ENCODE data around the gene VPS35. TPM values are rescaled to one million over a fixed set of nuclear protein-coding genes. Genes with fewer than 3 reads are reported as not detected.
"Not testable (repeated sequence)": the region's sequence is repeated elsewhere in the genome, so short reads cannot be mapped to it uniquely, and the experiment has no call there.

The VPS35 gene
- total and polyA plus RNA-seq, 11 donors: 16.7 to 118 (median 84.4) TPM

DNA sequence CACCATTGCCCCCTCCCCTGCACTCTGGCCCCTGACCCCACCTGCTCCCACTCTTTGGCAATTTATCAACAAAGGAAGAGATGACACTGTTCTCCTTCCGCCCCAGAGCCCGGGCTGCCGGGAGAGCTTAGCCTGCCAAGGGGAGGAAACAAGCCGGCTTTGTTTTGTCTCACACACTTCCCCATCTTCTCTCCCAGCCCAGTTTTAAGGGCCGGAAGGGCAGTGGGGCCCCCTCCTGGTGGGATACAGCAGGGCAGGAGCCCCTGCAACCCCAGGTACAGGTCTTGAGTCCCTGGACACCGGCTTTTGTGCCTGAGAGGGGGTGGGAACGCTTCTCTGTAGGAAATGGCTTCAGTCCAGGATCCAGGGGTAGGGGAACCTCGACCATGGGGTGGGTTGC lies 65.7 kb downstream of the VPS35 start:
- H3K27ac ChIP-seq; DNase-seq; H3K36me3 ChIP-seq; H3K4me3 ChIP-seq; intact Hi-C loops (cut with DNase I); H3K9me3 ChIP-seq; H3K27me3 ChIP-seq: not testable (repeated sequence)
- 9 to 13% methylated on average over 5 of the region's 8 CpGs; no CpG with 5 or more reads in 2 of the 4 donors for WGBS, 4 donors
- ATAC-seq: peak; percentile 66 to 76 (median 72)
- TF ChIP-seq, protein P1, sequence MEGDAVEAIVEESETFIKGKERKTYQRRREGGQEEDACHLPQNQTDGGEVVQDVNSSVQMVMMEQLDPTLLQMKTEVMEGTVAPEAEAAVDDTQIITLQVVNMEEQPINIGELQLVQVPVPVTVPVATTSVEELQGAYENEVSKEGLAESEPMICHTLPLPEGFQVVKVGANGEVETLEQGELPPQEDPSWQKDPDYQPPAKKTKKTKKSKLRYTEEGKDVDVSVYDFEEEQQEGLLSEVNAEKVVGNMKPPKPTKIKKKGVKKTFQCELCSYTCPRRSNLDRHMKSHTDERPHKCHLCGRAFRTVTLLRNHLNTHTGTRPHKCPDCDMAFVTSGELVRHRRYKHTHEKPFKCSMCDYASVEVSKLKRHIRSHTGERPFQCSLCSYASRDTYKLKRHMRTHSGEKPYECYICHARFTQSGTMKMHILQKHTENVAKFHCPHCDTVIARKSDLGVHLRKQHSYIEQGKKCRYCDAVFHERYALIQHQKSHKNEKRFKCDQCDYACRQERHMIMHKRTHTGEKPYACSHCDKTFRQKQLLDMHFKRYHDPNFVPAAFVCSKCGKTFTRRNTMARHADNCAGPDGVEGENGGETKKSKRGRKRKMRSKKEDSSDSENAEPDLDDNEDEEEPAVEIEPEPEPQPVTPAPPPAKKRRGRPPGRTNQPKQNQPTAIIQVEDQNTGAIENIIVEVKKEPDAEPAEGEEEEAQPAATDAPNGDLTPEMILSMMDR (IDR thresholded peaks at IDR 0.05): peak in 1 of 12 donors; percentile 3
- H3K4me1 ChIP-seq: peaks cover 0 to 24% (median 8%) of the 10 kb centered on the region in 12 donors

DNA sequence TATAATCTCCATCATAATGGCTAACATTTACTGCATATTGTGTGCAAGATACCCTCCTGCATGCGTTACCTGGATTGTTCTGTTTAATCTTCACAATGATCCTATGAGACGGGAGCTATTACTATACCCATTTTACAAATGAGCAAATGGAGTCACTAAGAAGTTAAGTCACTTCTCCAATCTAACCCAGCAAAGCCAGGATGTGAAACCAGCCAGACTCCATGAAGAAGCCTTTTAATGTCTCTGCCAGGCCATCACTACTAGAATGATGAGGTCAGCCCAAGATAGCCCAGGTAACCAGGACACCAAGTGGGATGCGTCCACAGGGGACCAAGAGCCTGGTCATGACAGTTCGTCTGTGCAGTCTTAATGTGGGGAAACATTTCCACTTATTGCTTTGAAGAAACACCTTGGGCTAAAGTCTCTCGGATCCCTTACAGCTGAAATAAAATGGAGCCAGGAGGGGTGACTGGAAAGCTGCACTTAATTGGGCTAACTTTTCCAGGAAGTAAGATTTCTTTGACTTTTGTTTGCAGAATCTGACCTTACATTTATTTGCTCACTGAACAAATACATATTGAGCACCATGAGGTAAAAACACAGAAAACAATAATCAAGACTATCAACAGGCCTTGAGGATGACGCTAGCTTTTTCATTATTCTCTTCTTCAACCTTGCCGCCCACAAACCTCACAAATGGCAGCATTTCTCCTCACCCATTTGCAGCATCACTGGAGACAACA lies 66.9 kb downstream of the VPS35 start:
- Histone ChIP-seq H3K4me1 (peaks cover 0 to 24% (median 8%) of the 10 kb centered on the region in 12 donors), H3K9me3 (no peaks in the 10 kb centered on the region), H3K27me3 (no peaks in the 10 kb centered on the region), H3K36me3 (no peaks in the 10 kb centered on the region), H3K4me3 (no peak overlapping the region), H3K27ac (no peak overlapping the region)
- intact Hi-C loops (cut with DNase I): no loop called here
- ATAC-seq (no peak), DNase-seq (no peak)
- 91 to 95% (median 93%) methylated on average over 7 of the region's 7 CpGs for WGBS, 4 donors
- TF ChIP-seq POLR2A (IDR thresholded peaks at IDR 0.05): no peak
- TF ChIP-seq, protein P1 (IDR thresholded peaks at IDR 0.05): no peak

DNA sequence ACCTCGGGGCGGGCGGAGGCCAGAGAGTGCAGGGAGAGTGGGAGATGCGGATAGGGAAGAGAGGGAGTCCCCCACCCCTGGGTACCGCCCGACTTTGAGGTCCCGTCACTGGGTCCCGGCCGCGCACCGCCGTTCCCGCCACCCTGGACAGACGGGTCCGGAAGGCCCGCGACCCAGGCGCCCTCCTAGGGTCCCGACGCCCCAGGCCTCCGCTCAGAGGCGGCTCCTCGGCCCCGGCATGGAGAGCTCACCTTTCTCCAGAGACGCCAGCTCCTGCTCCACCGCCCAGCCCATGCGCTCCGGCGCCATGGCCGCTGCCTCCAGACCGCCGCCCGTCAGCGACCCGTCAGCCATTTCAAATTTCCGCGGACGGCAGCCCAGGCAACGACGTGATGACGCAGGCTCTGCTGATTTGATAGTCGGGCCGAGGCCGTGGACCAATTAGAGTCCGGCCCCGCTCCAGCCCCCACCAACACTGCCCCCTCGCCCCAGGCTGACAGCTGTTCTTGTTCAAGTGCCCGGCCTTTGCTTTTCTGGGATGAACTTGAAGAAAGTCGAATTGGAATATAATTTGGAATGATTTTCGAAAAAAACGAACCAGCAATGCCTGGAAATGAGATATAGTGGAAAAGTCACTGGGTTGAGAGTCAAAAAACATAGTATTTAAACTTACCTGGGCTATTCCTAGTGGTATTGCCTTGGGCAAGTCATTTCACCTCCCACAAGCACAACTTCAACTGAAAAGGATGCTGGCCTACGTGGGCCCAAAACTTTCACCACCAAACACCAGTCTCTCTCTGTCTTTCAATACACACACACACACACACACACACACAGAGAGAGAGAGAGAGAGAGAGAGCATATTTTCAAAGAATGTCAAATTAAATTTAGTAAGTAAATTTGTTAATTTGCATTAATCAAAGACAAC lies 67.7 kb downstream of the VPS35 start, which contains the start of gene SHCBP1:
SHCBP1 (minus strand) TSS at position 374 of the 928 bp plus-strand sequence; CDS start at position 354, 20 bp downstream.
- Histone ChIP-seq H3K27ac (peak within 1 kb of the TSS in 1 of 12 donors; percentile 9), H3K36me3 (peaks cover 0 to under 1% (median 0%) of the 10 kb centered on the region in 9 donors), H3K9me3 (no peaks in the 10 kb centered on the region), H3K4me1 (peaks cover 0 to 24% (median 8%) of the 10 kb centered on the region in 12 donors), H3K4me3 (peak within 1 kb of the TSS; percentile 8 to 80 (median 56)), H3K27me3 (no peaks in the 10 kb centered on the region)
- WGBS, 4 donors: 1 to 3% (median 2%) methylated on average over 18 to 52 of the region's 52 CpGs
- TF ChIP-seq, protein P1 (IDR thresholded peaks at IDR 0.05): no peak
- TF ChIP-seq POLR2A (IDR thresholded peaks at IDR 0.05): no peak
- ATAC-seq (peak; percentile 64 to 91 (median 88)), DNase-seq (peak; percentile 84 to 90 (median 86))
- intact Hi-C loops (cut with DNase I): no loop called here

Data from heart left ventricle (tissue), 16 donors.